Gastrocnemius medialis (tissue), 4 donors: ENCODE results near the gene WDR76. TPM values are rescaled to one million over a fixed set of nuclear protein-coding genes. Genes with fewer than 3 reads are reported as not detected.

Experiments used
- ATAC-seq, 2 donors: fragments of 150-250 bp; one replicate each; pipeline ENCODE4 v1.9.1; 2016
- DNase-seq, 2 donors: peaks; one replicate each; pipeline ENCODE4 v3.0.0-alpha.2; 2019
- H3K27ac ChIP-seq, 4 donors: fragments of 200-600 bp; sonication (generic); 1 replicate in 1 of 4; 2 replicates in 3 of 4; pipeline ENCODE4 v1.5.1; 2016 to 2018; ENCODE audit warnings: mild to moderate bottlenecking in 2 of 4, moderate library complexity in 1 of 4
- H3K27me3 ChIP-seq, 3 donors: fragments of 200-600 bp; sonication (generic) in 2 of 3; 1 replicate in 1 of 3; 2 replicates in 2 of 3; pipeline versions ENCODE4 v1.5.1 to v1.6.0; 2016 to 2019; ENCODE audit warnings: mild to moderate bottlenecking in 1 of 3, moderate library complexity in 1 of 3
- H3K36me3 ChIP-seq, 2 donors: fragments of 200-600 bp; sonication (generic) in 1 of 2; one replicate each; pipeline ENCODE4 v1.5.1; 2017 to 2018
- H3K4me1 ChIP-seq, 2 donors: fragments of 200-600 bp; sonication (generic) in 1 of 2; one replicate each; pipeline ENCODE4 v1.5.1; 2016 to 2017; ENCODE audit warnings: mild to moderate bottlenecking in 2 of 2
- H3K4me3 ChIP-seq, 4 donors: fragments of 200-600 bp; sonication (generic) in 3 of 4; 1 replicate in 1 of 4; 2 replicates in 3 of 4; pipeline ENCODE4 v1.5.1; 2016 to 2019; ENCODE audit warnings: mild to moderate bottlenecking in 2 of 4
- H3K9me3 ChIP-seq, 3 donors: fragments of 200-600 bp; sonication (generic) in 2 of 3; 1 replicate in 1 of 3; 2 replicates in 2 of 3; pipeline ENCODE4 v1.5.1; 2016 to 2019
- POLR2A ChIP-seq, 2 donors: fragments of 450-650 bp; IDR thresholded peaks; one replicate each; pipeline ENCODE4 v1.6.1; 2017; ENCODE audit warnings: antibody characterized with exemption in 2 of 2, mild to moderate bottlenecking in 2 of 2, moderate library complexity in 2 of 2
- in situ Hi-C, 4 donors: fragments of 200-750 bp; cut with MboI; loops; one replicate each; pipeline versions ENCODE4 v1.15.0 to v1.8.0; 2017; ENCODE audit warnings: low sequenced_read_pairs in 4 of 4
- intact Hi-C: fragments of 100-400 bp; cut with DNase I; formaldehyde crosslinking; loops from one replicate; pipeline ENCODE4 v1.15.1; 2023; ENCODE audit warnings: low total_unique reads
- total RNA-seq, 4 donors: library from RNA; depleted of rRNA; stranded (reverse); fragments of >200 nt; gene quantifications; one replicate each; pipeline versions ENCODE4 v1.1.0 to v1.2.3, GENCODE V29; 2016
- TF ChIP-seq, protein P1 (sequence below), 5 experiments: fragments of 450-650 bp in 3 of 5; fragments of 200-600 bp in 2 of 5; sonication (generic) in 2 of 5; IDR thresholded peaks in 4 of 5; conservative IDR thresholded peaks in 1 of 5; 1 replicate in 4 of 5; 2 replicates in 1 of 5; pipeline ENCODE4 v1.5.1; 2016 to 2019; ENCODE audit warnings: antibody characterized with exemption in 5 of 5, mild to moderate bottlenecking in 3 of 5, moderate library complexity in 3 of 5

WDR76 gene
- total RNA-seq, 4 donors from 2014 or later = 0.12 to 1.0 (median 0.37) TPM

DNA sequence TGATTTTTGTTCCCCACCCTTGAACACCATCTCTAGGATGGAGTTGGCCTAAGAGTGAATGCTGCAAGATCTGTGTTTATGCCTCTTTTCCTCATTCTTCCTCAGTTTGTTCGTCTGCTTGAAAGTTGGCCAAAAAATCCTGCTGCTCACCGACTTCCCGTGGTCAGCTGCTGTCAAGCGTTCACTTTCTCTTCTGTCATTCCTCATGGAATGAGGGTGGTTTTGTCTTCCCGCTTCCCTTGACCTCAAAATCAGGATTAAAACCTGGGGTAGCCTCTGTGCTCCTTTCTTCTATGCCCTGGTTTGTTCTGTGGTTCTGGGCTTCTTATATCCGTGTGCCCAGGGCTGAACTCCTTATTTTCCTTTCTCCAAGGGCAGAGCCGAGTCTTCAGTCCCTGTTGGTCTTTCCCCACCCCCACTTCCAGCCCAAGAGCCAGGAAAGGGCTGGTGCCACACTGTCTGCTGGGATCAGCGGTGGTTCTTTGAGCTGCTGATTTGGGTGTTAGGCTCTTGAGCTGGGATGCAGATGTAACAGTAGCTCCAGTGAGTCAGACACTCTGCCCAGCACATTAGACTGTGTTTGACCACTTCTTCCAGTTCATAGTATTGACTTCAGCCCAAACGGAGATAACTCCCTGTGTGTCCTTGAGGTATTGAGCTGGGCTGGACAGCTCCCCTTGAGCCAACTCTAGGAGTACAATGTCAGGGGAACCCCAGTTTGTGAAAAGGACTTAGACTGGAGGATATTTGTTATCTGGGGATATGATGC lies 32.3 kb upstream of the WDR76 start:
- Histone ChIP-seq H3K4me1 (peaks cover 48 to 51% of the 10 kb centered on the region in 2 donors), H3K4me3 (peak overlapping the region; percentile 91 to 100 (median 94)), H3K27ac (peak overlapping the region; percentile 96 to 100 (median 99)), H3K27me3 (no peaks in the 10 kb centered on the region), H3K36me3 (peaks cover 0 to 42% of the 10 kb centered on the region in 2 donors), H3K9me3 (no peaks in the 10 kb centered on the region)
- DNase-seq (peak in 1 of 2 donors; percentile 87), ATAC-seq (peak; percentile 53 to 61)
- intact Hi-C loops (loop anchor here (5.0 to 10.0 kb wide), 2 partner anchors 740 to 933 kb away; partner anchors contain the start of gene EIF3J), in situ Hi-C loops (loop anchor here in 1 of 4 donors (25.0 kb wide), 2 partner anchors 918 to 1843 kb away; partner anchors contain the start of genes B2M, PATL2 and SQOR)
- TF ChIP-seq, protein P1, sequence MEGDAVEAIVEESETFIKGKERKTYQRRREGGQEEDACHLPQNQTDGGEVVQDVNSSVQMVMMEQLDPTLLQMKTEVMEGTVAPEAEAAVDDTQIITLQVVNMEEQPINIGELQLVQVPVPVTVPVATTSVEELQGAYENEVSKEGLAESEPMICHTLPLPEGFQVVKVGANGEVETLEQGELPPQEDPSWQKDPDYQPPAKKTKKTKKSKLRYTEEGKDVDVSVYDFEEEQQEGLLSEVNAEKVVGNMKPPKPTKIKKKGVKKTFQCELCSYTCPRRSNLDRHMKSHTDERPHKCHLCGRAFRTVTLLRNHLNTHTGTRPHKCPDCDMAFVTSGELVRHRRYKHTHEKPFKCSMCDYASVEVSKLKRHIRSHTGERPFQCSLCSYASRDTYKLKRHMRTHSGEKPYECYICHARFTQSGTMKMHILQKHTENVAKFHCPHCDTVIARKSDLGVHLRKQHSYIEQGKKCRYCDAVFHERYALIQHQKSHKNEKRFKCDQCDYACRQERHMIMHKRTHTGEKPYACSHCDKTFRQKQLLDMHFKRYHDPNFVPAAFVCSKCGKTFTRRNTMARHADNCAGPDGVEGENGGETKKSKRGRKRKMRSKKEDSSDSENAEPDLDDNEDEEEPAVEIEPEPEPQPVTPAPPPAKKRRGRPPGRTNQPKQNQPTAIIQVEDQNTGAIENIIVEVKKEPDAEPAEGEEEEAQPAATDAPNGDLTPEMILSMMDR (IDR thresholded peaks at IDR 0.05 in 4 of 5, conservative IDR thresholded peaks at IDR 0.05 in 1 of 5) = no peak
- peak; percentile 16 to 31 for TF ChIP-seq POLR2A (IDR thresholded peaks at IDR 0.05)

- H3K4me1 ChIP-seq = peaks cover 56 to 57% of the 10 kb centered on the region in 2 donors
- H3K9me3 ChIP-seq = no peaks in the 10 kb centered on the region
- H3K4me3 ChIP-seq = peak overlapping the region in 1 of 4 donors; percentile 22
- peak overlapping the region; percentile 96 to 100 (median 99) for H3K27ac ChIP-seq
- H3K27me3 ChIP-seq = no peaks in the 10 kb centered on the region
- H3K36me3 ChIP-seq = peaks cover 0 to 48% of the 10 kb centered on the region in 2 donors
- no peak for TF ChIP-seq POLR2A (IDR thresholded peaks at IDR 0.05)
- DNase-seq = no peak
- in situ Hi-C loops = loop anchor here in 1 of 4 donors (25.0 kb wide), 2 partner anchors 917 to 1842 kb away; partner anchors contain the start of genes B2M, PATL2 and SQOR
- ATAC-seq = no peak
- intact Hi-C loops = loop anchor here (10.0 kb wide), 1 partner anchor 740 kb away; the partner anchor contains the start of gene EIF3J
Observed at GRCh38 chr15:43795197-43795596, 31.6 kb upstream of the WDR76 start.

- DNase-seq (no peak), ATAC-seq (no peak)
- peaks cover 0 to 48% of the 10 kb centered on the region in 2 donors for H3K36me3 ChIP-seq
- intact Hi-C loops = loop anchor here (10.0 kb wide), 1 partner anchor 739 kb away; the partner anchor contains the start of gene EIF3J
- H3K27me3 ChIP-seq = no peaks in the 10 kb centered on the region
- H3K4me1 ChIP-seq = peaks cover 56 to 57% of the 10 kb centered on the region in 2 donors
- H3K27ac ChIP-seq = peak overlapping the region; percentile 96 to 100 (median 99)
- H3K4me3 ChIP-seq = no peak overlapping the region
- in situ Hi-C loops = loop anchor here in 1 of 4 donors (25.0 kb wide), 2 partner anchors 916 to 1841 kb away; partner anchors contain the start of genes B2M, PATL2 and SQOR
- H3K9me3 ChIP-seq = no peaks in the 10 kb centered on the region
- no peak for TF ChIP-seq POLR2A (IDR thresholded peaks at IDR 0.05)
- TF ChIP-seq, protein P1 (IDR thresholded peaks at IDR 0.05 in 4 of 5, conservative IDR thresholded peaks at IDR 0.05 in 1 of 5) = no peak
Observed at GRCh38 chr15:43795997-43796396, 30.8 kb upstream of the WDR76 start.

DNA sequence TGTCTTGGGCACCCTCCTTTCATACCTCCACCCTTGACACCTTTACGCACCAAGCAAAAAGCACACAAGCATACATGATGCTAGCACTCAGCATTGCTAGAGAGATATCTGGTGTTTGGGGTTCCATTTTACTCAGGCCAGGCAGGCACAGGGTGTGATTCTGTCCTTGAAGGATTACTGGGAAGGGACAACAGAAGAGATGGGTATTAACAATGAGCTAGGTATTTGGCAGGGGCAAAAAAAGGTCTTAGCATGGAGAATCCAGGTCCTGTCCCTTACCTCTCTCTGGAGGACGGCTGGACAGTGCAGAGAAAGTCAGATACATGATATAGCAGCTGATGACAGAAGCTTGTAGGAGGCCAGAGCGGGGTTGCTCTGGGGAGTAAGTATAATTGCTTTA lies 30.2 kb upstream of the WDR76 start:
- H3K9me3 ChIP-seq = no peaks in the 10 kb centered on the region
- in situ Hi-C loops = loop anchor here in 1 of 4 donors (25.0 kb wide), 2 partner anchors 916 to 1841 kb away; partner anchors contain the start of genes B2M, PATL2 and SQOR
- H3K4me1 ChIP-seq = peaks cover 59 to 62% of the 10 kb centered on the region in 2 donors
- DNase-seq (no peak), ATAC-seq (no peak)
- peaks cover 0 to 48% of the 10 kb centered on the region in 2 donors for H3K36me3 ChIP-seq
- peak overlapping the region; percentile 96 to 100 (median 99) for H3K27ac ChIP-seq
- H3K4me3 ChIP-seq = no peak overlapping the region
- no peaks in the 10 kb centered on the region for H3K27me3 ChIP-seq
- TF ChIP-seq, protein P1 (IDR thresholded peaks at IDR 0.05 in 4 of 5, conservative IDR thresholded peaks at IDR 0.05 in 1 of 5) = no peak
- no peak for TF ChIP-seq POLR2A (IDR thresholded peaks at IDR 0.05)
- intact Hi-C loops = loop anchor here (10.0 kb wide), 1 partner anchor 738 kb away; the partner anchor contains the start of gene EIF3J
